Fibroblast of lung (primary cell): ENCODE data around the gene CCNA1.

Source experiments
- CTCF ChIP-seq, 2 donors: IDR thresholded peaks in 1 of 2; conservative IDR thresholded peaks in 1 of 2; 1 replicate in 1 of 2; 2 replicates in 1 of 2; pipeline ENCODE4 v1.5.1; 2011 to 2012; ENCODE audit warnings: low read length in 2 of 2, control low read depth in 1 of 2, inconsistent platforms in 1 of 2, low read depth in 1 of 2, mild to moderate bottlenecking in 1 of 2
- EZH2 ChIP-seq: IDR thresholded peaks from 2 replicates; pipeline ENCODE4 v1.5.1; 2012; ENCODE audit warnings: low read length, control low read depth, mild to moderate bottlenecking; ENCODE audit errors: missing control alignments

DNA sequence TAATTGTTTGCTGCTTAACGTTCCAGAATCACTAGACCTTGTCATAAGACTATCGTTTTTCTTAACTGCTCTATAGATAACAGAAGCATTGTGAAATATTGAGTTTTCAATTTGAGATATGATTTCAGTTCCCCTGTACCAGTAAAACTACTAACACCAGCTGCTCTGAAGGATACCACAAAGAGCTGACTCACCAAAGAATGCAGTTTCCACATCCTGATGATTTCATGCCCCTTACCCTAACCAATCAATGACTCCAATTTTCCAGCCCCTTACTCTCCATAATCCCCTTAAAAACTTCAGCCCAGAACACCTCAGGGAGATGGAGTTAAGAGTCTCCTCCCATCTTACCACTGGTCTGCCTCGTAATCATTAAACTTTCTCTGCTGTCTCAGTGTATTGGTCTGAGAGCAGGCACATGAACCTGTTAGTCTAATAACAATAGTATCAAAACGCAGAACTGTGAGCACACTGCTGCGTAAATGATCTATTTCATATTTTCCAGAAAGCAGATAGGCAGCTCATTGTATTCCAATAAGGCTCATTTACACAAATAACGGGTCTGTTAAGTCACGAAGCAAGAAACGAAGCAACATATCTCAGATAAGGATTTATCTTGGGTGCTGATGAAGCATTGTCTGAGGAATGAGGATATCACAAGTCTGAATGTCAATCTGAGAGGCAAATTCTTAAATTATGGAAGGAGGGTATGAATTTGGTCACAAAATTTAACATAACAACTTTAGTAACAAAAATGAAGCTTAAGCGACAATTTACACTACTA, 14.1 kb upstream of the CCNA1 start:
- TF ChIP-seq CTCF (conservative IDR thresholded peaks at IDR 0.05 in 1 of 2, IDR thresholded peaks at IDR 0.05 in 1 of 2; ENCODE audit: low read depth in 1 of 2, low read length in 2 of 2) = no peak
- TF ChIP-seq EZH2 = no peak
